H1 (cell line): ENCODE results near the gene DIAPH1. TPM values are rescaled to one million over a fixed set of nuclear protein-coding genes. Genes with fewer than 3 reads are reported as not detected.
"Not testable (repeated sequence)": the region's sequence is repeated elsewhere in the genome, so short reads cannot be mapped to it uniquely, and the experiment has no call there.

Experiments used
- CTCF ChIA-PET: fragments of 300-600 bp; sonication (Branson Sonifier 250); formaldehyde crosslinking; loops from one replicate; lab custom pipeline; 2021; ENCODE audit not compliant: partially characterized antibody; lab: Charles Lee
- POLR2A ChIA-PET: fragments of 300-600 bp; sonication (Branson Sonifier 250); formaldehyde crosslinking; loops from one replicate; lab custom pipeline; 2021; ENCODE audit warnings: inconsistent platforms; ENCODE audit not compliant: partially characterized antibody; lab: Charles Lee
- DNase-seq, 2 experiments: peaks; one replicate each; pipeline versions ENCODE4 v3.0.0 to v3.0.0-alpha.2; 2010 to 2022; ENCODE audit warnings: low spot score in 2 of 2, low read depth in 1 of 2, mixed read lengths in 1 of 2
- FAIRE-seq: peaks from 2 replicates; lab custom pipeline; 2011; peaks lifted over from hg19 to GRCh38; lab: Jason Lieb, UNC
- H2AFZ ChIP-seq: 2 replicates; pipeline ENCODE4 v1.8.1; 2012; ENCODE audit warnings: low read length, inconsistent platforms
- H2AK5ac ChIP-seq: 2 replicates; pipeline ENCODE4 v1.6.1; 2013; ENCODE audit warnings: low read depth, low read length
- H2BK120ac ChIP-seq: replicated peaks from 2 replicates; pipeline ENCODE3; 2013; ENCODE audit warnings: low read depth, low read length, inconsistent platforms
- H2BK12ac ChIP-seq: 2 replicates; pipeline ENCODE4 v1.6.1; 2013; ENCODE audit warnings: low read depth, low read length
- H2BK15ac ChIP-seq: 2 replicates; pipeline ENCODE4 v1.6.1; 2013; ENCODE audit warnings: low read length
- H2BK20ac ChIP-seq: 2 replicates; pipeline ENCODE4 v1.6.1; 2013; ENCODE audit warnings: low read length
- H2BK5ac ChIP-seq: 2 replicates; pipeline ENCODE4 v1.6.1; 2013; ENCODE audit warnings: low read depth, low read length
- H3K14ac ChIP-seq: 2 replicates; pipeline ENCODE4 v1.6.1; 2013; ENCODE audit warnings: inconsistent platforms; ENCODE audit not compliant: insufficient read length
- H3K18ac ChIP-seq: 2 replicates; pipeline ENCODE4 v1.6.1; 2013; ENCODE audit warnings: low read length; ENCODE audit errors: extremely low read depth
- H3K23ac ChIP-seq: 2 replicates; pipeline ENCODE4 v1.6.1; 2013; ENCODE audit warnings: inconsistent platforms; ENCODE audit not compliant: insufficient read length
- H3K23me2 ChIP-seq: 2 replicates; pipeline ENCODE4 v1.6.1; 2013; ENCODE audit warnings: low read depth, low read length
- H3K27ac ChIP-seq: 2 replicates; pipeline ENCODE4 v1.6.1; 2011; ENCODE audit warnings: low read depth, low read length, inconsistent platforms
- H3K27me3 ChIP-seq, 4 experiments: replicated peaks in 1 of 4; 1 replicate in 1 of 4; 2 replicates in 3 of 4; pipeline versions ENCODE4 v1.6.1 to v1.8.1; 2011 to 2013; ENCODE audit warnings: low read length in 3 of 4, mild to moderate bottlenecking in 3 of 4, inconsistent platforms in 2 of 4, mixed read lengths in 2 of 4, moderate library complexity in 1 of 4; ENCODE audit not compliant: control insufficient read depth in 3 of 4, insufficient read depth in 3 of 4; ENCODE audit errors: extremely low read depth in 1 of 4
- H3K36me3 ChIP-seq, 4 experiments: 2 replicates each; pipeline versions ENCODE4 v1.6.1 to v1.8.1; 2011 to 2013; ENCODE audit warnings: mild to moderate bottlenecking in 4 of 4, low read length in 3 of 4, moderate library complexity in 2 of 4, control low read depth in 1 of 4, inconsistent platforms in 1 of 4; ENCODE audit not compliant: insufficient read depth in 4 of 4, control insufficient read depth in 2 of 4
- H3K4ac ChIP-seq: replicated peaks from 2 replicates; pipeline ENCODE3; 2013; ENCODE audit warnings: low read length, low read depth, mixed read lengths, inconsistent platforms; ENCODE audit not compliant: insufficient read length
- H3K4me1 ChIP-seq, 4 experiments: replicated peaks in 1 of 4; 1 replicate in 1 of 4; 2 replicates in 3 of 4; pipeline versions ENCODE4 v1.6.1 to v1.8.1; 2011 to 2013; ENCODE audit warnings: low read length in 3 of 4, inconsistent platforms in 2 of 4, mixed read lengths in 1 of 4; ENCODE audit not compliant: insufficient read depth in 4 of 4, control insufficient read depth in 3 of 4
- H3K4me2 ChIP-seq, 2 experiments: 2 replicates each; pipeline versions ENCODE4 v1.6.1 to v1.8.1; 2011 to 2013; ENCODE audit warnings: low read depth in 2 of 2, low read length in 2 of 2, control low read depth in 1 of 2, inconsistent platforms in 1 of 2, mild to moderate bottlenecking in 1 of 2; ENCODE audit not compliant: insufficient read depth in 1 of 2
- H3K4me3 ChIP-seq, 4 experiments: fragments of 200-600, 300-600 bp in 1 of 4; sonication (generic), shearing (Covaris generic), sonication (Bioruptor Twin) in 1 of 4; 2 replicates each; pipeline versions ENCODE4 v1.5.1 to v1.8.1; 2011 to 2016; ENCODE audit warnings: low read length in 4 of 4, low read depth in 3 of 4, control low read depth in 2 of 4, inconsistent platforms in 2 of 4, mild to moderate bottlenecking in 2 of 4, mixed read lengths in 1 of 4, moderate library complexity in 1 of 4; ENCODE audit not compliant: insufficient read depth in 2 of 4; ENCODE audit errors: extremely low read depth in 1 of 4
- H3K56ac ChIP-seq: replicated peaks from 2 replicates; pipeline ENCODE3; 2013; ENCODE audit warnings: low read depth, mild to moderate bottlenecking, mixed read lengths, low read length, inconsistent platforms; ENCODE audit not compliant: insufficient read length
- H3K79me1 ChIP-seq: 2 replicates; pipeline ENCODE4 v1.6.1; 2013; ENCODE audit warnings: low read depth, low read length, control low read depth
- H3K79me2 ChIP-seq, 2 experiments: 2 replicates each; pipeline versions ENCODE4 v1.6.1 to v1.8.1; 2012 to 2013; ENCODE audit warnings: low read length in 2 of 2, mild to moderate bottlenecking in 2 of 2, inconsistent platforms in 1 of 2; ENCODE audit not compliant: insufficient read depth in 2 of 2, control insufficient read depth in 1 of 2
- H3K9ac ChIP-seq, 4 experiments: replicated peaks in 1 of 4; 1 replicate in 1 of 4; 2 replicates in 3 of 4; pipeline versions ENCODE4 v1.6.1 to v1.8.1; 2011 to 2013; ENCODE audit warnings: low read depth in 3 of 4, low read length in 3 of 4, control low read depth in 2 of 4, mild to moderate bottlenecking in 2 of 4, moderate library complexity in 2 of 4, inconsistent platforms in 1 of 4; ENCODE audit errors: extremely low read depth in 1 of 4
- H3K9me3 ChIP-seq, 2 experiments: 2 replicates each; pipeline versions ENCODE4 v1.6.1 to v1.8.1; 2012 to 2013; ENCODE audit warnings: mild to moderate bottlenecking in 2 of 2, moderate library complexity in 2 of 2, control low read depth in 1 of 2, inconsistent platforms in 1 of 2, low read depth in 1 of 2, low read length in 1 of 2, mixed read lengths in 1 of 2; ENCODE audit not compliant: insufficient read depth in 2 of 2
- H4K20me1 ChIP-seq, 2 experiments: replicated peaks in 1 of 2; 2 replicates each; pipeline versions ENCODE3 to v1.8.1; 2011 to 2013; ENCODE audit warnings: inconsistent platforms in 2 of 2, low read length in 2 of 2, mild to moderate bottlenecking in 1 of 2; ENCODE audit not compliant: insufficient read depth in 2 of 2, control insufficient read depth in 1 of 2
- H4K5ac ChIP-seq: 2 replicates; pipeline ENCODE4 v1.6.1; 2013; ENCODE audit warnings: low read length, low read depth, mixed read lengths, inconsistent platforms; ENCODE audit not compliant: insufficient read length
- H4K8ac ChIP-seq: 2 replicates; pipeline ENCODE4 v1.8.0; 2013; ENCODE audit warnings: mild to moderate bottlenecking, moderate library complexity, low read length, inconsistent platforms; ENCODE audit not compliant: insufficient read depth; ENCODE audit errors: extremely low read depth
- H4K91ac ChIP-seq: replicated peaks from 2 replicates; pipeline ENCODE3; 2013; ENCODE audit warnings: low read length, mixed read lengths, inconsistent platforms; ENCODE audit not compliant: insufficient read length
- WGBS, 2 experiments: shearing (Covaris generic) in 1 of 2; methylation state at CpG; one replicate each; pipeline versions ENCODE4 v1.1.6 to v1.1.7; 2013 to 2015; ENCODE audit warnings: low lambda C conversion rate in 2 of 2, mixed read lengths in 2 of 2, inconsistent platforms in 1 of 2, low coverage in 1 of 2, missing lambda C conversion rate in 1 of 2; ENCODE audit not compliant: insufficient replicate concordance in 2 of 2, insufficient coverage in 1 of 2, insufficient read length in 1 of 2; ENCODE audit errors: extremely low coverage in 1 of 2, missing lambda C conversion rate in 1 of 2; 5-methylcytosine and 5-hydroxymethylcytosine counted together
- polyA plus RNA-seq, 7 experiments: library from polyadenylated mRNA; depleted of rRNA in 3 of 7; stranded (reverse) in 5 of 7; unstranded in 2 of 7; fragments of >200 nt in 5 of 7; fragments of 200-250 nt in 2 of 7; gene quantifications; 1 replicate in 5 of 7; 2 replicates in 1 of 7; 4 replicates in 1 of 7; pipeline versions ENCODE4 v1.2.1 to v1.2.3, GENCODE V29; 2011 to 2013; ENCODE audit warnings: missing spikeins in 2 of 7, mixed read lengths in 2 of 7
- total RNA-seq: library from RNA; stranded (reverse); fragmentation: NEBNext Ultra II Directional; extraction: Animal tissue kit (Norgen Biotek cat#: 25700); gene quantifications from 2 replicates; pipeline ENCODE4 v1.2.1, GENCODE V29; 2021

The DIAPH1 gene
- total and polyA plus RNA-seq, 2 of the 8 experiments (the other 6 are each of a cell fraction or from before 2014, with no cell fraction given), result 61.2 to 114 TPM

- H3K9ac ChIP-seq, H3K27me3 ChIP-seq, H3K4me3 ChIP-seq, H4K8ac ChIP-seq, DNase-seq, H2AK5ac ChIP-seq, H2AFZ ChIP-seq, H2BK15ac ChIP-seq, H3K23ac ChIP-seq, H3K14ac ChIP-seq, H4K91ac ChIP-seq, FAIRE-seq, H3K79me1 ChIP-seq, H4K5ac ChIP-seq, H2BK20ac ChIP-seq, H3K4me1 ChIP-seq, H3K23me2 ChIP-seq, H3K9me3 ChIP-seq, H3K27ac ChIP-seq, H2BK120ac ChIP-seq, H3K36me3 ChIP-seq, H2BK12ac ChIP-seq, H2BK5ac ChIP-seq, H3K4ac ChIP-seq, H3K56ac ChIP-seq, H4K20me1 ChIP-seq, H3K4me2 ChIP-seq, H3K18ac ChIP-seq, POLR2A ChIA-PET: not testable (repeated sequence)
- 93% methylated on average over 7 of the region's 7 CpGs; no CpG with 5 or more reads in 1 of the 2 experiments for WGBS, 2 experiments
- CTCF ChIA-PET, result interaction anchor here (1.2 to 8.8 kb wide), 3 partner anchors 12 to 42 kb away, joined by 4 to 74 read pairs (median 6); no protein-coding TSS in a partner anchor
- H3K79me2 ChIP-seq, result peaks cover 5 to 96% of the 10 kb centered on the region in 2 experiments; a peak in 3 of 4 replicates
Measured at GRCh38 chr5:141609921-141610320, 8.9 kb downstream of the DIAPH1 start.
